T-helper 9 cell (primary cell): ENCODE results near the gene TUBB8B.
"Not testable (repeated sequence)": the region's sequence is repeated elsewhere in the genome, so short reads cannot be mapped to it uniquely, and the experiment has no call there.

Source experiments
- DNase-seq: peaks from one replicate; pipeline ENCODE4 v3.0.0-alpha.2; 2020

The TUBB8B gene

GRCh38 chr18:11383-12274 lies 37.8 kb downstream of the TUBB8B start:
- DNase-seq, result not testable (repeated sequence)

GRCh38 chr18:10624-11184 lies 38.7 kb downstream of the TUBB8B start:
- DNase-seq, result not testable (repeated sequence)

- not testable (repeated sequence) for DNase-seq
Observed at GRCh38 chr18:9937-10336, 39.5 kb downstream of the TUBB8B start.
